HG02798 (cell line): ENCODE data around the gene CPLX4.
A peak's percentile ranks its signal among the peaks of the same experiment; 100 is the strongest.

ENCODE experiments used
- ATAC-seq: cut with Tn5 transposase; IDR thresholded peaks from one replicate; pipeline ENCODE4 v1.9.1; 2021; ENCODE audit warnings: mild to moderate bottlenecking; ENCODE audit not compliant: unreplicated experiment, poor library complexity

Gene CPLX4

DNA sequence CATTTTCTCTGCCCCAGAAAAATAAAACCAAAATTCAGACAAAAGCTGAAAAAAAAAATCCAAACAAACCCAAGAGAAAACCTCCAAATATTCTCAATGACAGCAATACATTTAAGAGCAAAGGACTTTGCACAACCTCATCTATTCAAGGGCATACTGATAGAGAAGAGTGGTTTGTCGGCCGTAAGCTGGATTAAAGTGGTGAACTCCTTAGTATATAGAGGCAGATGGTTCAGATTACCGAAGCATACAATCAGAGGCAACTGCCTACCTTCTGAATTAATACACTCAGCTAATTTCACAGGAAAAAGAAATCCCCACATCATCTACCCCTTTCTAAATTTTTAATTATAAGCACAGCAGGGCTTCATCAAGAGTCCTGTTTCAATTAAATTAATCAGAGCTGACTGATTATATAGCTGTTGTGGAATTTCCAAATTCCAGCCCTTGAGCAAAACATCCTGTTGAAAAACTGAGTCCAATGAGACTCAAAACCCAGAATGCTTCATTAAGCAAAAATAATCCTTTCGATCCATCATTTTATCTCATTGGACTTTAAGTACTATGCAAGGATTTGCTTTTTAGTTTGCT, at the start of gene CPLX4:
Gene CPLX4, minus strand, starts transcription at position 190 of the 591 bp plus-strand sequence. Its CDS starts 187 bp downstream, at position 3.
- no peak for ATAC-seq

DNA sequence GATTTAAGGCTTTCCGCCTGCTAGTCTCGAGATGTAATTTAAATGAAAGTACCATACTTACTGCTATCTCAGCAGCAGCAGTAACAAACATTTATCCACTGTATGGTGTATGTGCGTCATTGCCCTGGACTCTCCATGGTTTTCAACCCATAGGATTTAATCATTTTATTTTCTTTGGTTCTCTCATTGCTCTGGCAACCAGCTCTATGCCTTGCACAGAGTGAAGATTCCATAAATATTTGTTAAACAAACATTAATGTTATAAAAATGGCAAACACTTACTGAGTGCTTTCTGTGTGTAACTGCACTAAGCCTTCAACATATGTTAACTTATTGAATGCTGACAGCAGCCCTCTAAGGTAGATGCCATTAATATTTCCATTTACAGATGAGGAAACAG, 41.9 kb upstream of the CPLX4 start:
- no peak for ATAC-seq

DNA sequence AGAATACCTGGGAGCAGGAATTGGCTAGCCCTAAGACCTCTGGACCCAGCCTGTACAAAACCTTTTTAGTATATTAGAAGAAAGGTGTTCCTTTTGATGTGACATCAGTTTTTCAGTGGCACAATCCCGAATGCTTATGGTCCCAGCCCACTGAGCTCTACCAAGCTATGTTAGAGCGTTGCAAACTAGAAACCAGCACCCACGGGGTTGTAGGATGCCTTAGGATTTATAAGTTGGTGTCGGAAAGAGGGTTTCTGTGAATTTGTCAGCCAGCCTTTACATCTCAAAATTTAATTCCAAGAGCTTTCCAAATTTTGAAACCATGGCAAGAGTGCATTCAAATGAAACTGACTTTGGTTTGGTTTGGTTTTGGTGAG, 41.1 kb upstream of the CPLX4 start:
- ATAC-seq = peak; percentile 18

GRCh38 chr18:59358712-59359575, 40.5 kb upstream of the CPLX4 start, which contains the start of gene LMAN1:
Gene LMAN1 (minus strand): TSS chr18:59359265. CDS start chr18:59359244, 21 bp downstream.
- peak; percentile 96 for ATAC-seq

DNA sequence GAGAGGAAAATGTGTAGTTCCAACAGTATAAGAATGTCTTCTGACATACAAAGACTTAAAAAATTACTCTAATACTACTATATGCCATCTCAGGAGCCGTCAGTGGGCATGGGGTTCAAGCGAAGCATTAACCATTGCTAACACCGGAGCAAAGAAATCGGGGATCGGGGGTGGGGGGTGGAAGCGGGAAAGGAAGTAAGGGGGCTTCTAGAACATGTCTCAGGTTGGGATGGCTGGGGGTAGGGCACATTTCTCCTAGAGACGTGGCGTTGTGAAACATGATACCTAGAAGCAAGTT, 39.9 kb upstream of the CPLX4 start:
- no peak for ATAC-seq

- ATAC-seq = no peak
Observed at GRCh38 chr18:59357928-59358327, 39.5 kb upstream of the CPLX4 start.

- ATAC-seq = no peak
Observed at GRCh38 chr18:59354731-59355130, 36.3 kb upstream of the CPLX4 start.

DNA sequence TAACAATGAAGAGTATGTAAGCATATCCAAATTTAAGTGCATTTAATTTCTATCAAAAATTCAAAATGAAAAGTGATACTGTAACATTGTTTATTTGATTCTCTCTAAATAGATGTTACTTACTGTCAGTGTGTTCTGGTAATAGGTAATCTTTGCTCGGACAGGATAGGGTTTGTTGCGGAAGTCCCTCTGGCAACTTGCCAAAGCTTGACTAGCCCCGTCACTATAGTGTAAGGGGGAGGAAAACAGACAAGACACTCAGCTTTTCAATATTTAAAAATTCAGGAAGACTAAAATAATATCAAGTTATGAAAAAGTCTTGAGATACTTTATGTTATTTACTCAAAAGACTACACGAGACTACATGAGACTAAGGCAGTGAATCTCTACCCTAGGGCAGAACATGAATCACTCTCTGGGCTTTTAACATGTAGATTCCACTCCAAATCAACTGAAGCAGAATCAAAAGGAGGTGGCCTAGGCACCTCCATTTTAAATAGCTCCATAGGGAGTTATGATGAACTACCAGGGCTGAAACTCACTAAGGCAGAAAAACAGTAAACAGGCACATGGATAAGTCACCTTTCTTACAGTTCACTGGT, 34.7 kb upstream of the CPLX4 start:
- no peak for ATAC-seq

DNA sequence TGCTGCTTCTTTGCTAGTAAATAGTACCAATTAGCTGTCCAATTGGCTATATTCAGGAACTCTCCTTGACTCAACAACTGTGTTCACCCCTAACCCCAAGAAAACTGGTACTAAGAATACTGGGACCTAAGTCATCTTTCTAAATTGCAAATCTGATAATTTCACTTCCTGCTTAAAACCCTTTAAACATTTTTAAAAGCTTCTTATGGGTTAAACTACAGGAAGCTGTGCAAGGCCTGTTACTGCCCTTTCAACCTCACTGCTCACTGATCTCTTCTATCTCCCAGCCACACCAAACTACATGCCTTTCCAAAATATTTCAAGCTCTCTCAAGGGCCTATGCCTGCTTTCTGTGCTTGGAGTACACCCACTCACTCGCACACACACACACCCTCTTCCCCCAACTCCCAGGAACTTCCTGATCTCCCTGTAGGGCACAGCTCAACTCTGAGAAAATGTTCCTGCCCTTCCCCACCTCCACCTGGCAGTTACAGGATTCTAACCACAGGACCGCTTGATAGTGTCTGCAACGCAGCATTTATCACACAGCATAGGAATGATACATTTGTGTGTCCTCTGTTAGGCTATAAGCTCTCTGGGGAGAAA, 33.9 kb upstream of the CPLX4 start:
- no peak for ATAC-seq

DNA sequence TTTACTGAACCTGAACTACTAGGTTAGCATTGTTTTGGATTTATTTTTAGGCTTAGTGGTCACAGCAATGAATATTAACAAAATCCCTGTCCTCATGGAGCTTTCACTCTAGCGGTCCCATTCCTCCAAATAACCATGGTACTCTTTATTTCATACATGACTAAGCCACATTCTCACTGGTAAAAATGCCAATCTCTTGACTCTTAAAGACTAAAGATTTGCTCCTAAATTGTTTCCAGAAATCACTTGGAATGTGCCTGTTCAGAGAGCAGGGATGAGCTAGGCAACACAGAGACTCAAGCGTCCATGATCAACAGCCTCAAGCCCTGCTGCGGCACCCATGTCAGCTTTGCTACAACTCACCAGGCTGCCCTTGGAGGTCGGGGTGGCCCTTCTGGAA, 27.1 kb upstream of the CPLX4 start:
- ATAC-seq = no peak

- no peak for ATAC-seq
Observed at GRCh38 chr18:59344996-59345395, 26.5 kb upstream of the CPLX4 start.

DNA sequence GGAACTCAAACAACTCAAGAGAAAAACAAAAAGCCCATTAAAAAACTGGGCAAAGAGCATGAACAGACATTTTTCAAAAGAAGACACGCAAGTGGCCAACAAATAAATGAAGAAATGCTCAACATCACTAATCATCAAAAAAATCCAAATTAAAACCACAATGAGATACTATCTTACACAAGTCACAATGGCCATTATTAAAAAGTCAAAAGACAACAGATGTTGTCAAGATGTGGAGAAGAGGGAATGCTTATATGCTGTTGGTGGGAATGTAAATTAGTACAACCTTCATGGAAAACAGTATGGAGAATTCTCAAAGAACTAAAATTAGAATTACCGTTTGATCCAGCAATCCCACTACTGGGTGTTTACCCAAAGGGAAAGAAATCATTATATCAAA, 25.5 kb upstream of the CPLX4 start:
- ATAC-seq = no peak

- ATAC-seq = no peak
Observed at GRCh38 chr18:59340817-59341216, 22.4 kb upstream of the CPLX4 start.

GRCh38 chr18:59340312-59340711, 21.9 kb upstream of the CPLX4 start:
- no peak for ATAC-seq

DNA sequence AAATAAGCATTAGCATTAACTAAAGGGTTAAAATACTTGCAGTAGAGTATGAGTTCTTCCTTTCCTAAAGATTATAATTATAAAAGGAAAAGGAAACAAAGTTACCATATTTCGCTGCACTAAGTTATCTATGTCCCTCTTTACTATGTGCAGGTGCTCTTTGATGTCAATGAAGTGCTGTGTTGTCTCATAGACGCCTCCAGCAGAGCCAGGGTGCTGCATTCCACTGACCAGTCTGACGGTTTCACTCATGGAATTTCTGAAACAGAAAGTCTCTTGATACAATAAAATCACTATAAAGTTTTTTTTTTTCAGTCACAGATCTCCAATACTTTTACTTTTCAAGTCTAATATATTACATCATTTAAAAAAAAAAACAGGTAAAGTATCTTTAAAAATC, 14.5 kb upstream of the CPLX4 start:
- no peak for ATAC-seq

GRCh38 chr18:59328683-59329082, 10.2 kb upstream of the CPLX4 start:
- no peak for ATAC-seq

DNA sequence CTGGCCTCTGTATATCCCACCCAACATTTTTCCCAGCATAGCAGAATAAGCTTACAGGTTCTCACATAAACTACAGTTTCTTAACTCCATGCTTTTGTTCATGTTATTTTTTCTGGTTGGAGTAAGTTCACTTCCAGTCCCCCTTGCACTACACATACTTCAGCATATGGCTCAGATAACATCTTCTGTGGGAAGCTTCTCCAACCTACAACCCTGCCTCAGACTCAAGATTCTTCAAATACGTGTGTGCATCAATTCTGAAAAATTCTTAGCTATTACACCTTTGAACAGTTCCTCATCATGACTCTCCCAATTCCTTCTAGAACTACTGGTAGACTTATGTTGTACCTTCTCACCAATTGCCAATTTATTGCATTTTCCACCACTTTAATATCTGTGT, 7.5 kb upstream of the CPLX4 start:
- no peak for ATAC-seq

DNA sequence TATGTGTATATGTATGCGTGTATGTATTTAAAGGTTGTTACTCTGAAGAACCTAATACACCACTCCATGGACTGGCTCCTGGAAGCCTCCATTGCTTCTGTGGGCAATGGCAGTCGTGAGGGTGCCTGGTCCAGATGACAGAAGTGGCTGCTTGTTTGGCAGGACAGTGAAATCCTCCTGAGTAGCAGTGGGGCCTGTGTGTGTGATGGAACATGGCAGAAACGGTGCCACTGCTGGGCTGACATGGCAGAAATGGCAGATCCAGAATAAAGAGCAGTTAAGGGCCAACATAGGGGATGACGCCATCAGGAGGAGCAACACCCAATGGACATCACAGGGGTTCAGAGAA, 6.1 kb upstream of the CPLX4 start:
- no peak for ATAC-seq

DNA sequence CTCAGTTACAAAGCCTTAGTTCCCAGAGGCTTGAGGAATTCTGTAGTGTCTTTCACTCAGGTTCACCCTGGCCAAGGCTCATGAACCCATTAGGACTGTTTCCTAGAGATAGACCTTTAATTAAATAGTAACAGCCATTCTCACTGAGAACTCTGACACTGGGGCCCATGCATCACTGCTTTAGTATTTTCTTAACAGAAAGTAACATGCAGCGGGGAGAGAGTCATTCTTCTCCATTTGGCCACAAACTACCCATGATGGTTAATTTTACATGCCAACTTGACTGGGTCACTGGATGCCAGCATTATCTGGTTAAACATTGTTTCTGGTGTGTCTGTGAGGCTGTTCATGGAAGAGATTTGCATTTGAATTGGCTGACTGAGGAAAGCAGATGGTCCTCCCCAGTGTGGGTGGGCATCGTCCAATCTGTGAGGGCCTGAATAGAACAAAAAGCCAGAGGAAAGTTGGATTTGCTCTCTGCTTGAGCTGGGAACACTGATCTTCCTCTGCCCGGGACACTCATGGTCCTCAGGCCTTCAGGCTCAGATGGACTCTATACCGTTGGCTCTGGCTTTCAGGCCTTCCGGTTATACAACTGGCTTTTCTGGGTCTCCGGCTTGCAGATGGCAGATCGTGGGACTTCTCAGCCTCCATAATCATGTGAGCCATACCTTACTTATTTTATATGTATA, 5.6 kb upstream of the CPLX4 start:
- ATAC-seq = no peak

DNA sequence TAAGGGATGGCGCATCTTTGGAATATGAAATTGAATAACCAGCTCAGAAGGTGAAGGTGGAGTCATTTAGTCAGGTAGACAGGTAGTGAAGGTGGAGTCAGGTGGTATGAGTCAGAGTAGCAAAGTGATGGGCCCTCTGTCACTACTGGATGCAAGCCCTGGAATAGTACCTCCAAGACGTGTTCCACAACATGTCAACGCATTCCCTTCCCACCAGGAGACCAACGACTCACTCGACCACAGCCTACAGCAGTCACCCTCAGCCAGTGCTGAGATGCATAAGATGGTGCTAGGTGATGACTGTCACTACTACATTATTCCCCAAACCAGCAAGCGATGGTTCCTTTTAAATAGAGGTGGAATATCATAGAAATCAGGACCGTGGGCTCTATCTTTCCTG, 6.8 kb downstream of the CPLX4 start:
- ATAC-seq = no peak

DNA sequence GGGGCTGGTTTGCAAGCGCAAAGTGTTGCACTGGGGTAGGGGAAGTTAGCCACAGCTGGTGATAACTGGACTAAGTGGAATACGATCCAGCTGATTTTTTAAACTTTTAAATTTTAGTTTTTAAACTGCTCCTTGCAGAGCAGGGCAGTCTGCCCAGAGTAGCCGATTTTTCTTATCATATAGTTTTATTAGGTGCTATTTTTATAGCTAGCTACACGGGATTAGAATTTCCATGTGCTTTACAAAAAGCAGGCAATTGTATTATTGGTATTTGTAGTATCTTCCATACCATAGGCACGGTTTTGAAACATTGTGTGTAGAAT, 9.6 kb downstream of the CPLX4 start:
- no peak for ATAC-seq
